AG04450 (cell line): ENCODE results near the gene JPH2. TPM values are rescaled to one million over a fixed set of nuclear protein-coding genes. Genes with fewer than 3 reads are reported as not detected.

ENCODE experiments used
- CTCF ChIA-PET: fragments of 300-600, 350-600 bp; formaldehyde crosslinking; extraction: SDS; loops from one replicate; lab custom pipeline; 2022; ENCODE audit warnings: antibody characterized with exemption, inconsistent platforms; lab: Charles Lee
- POLR2A ChIA-PET: fragments of 350-600 bp; formaldehyde crosslinking; extraction: SDS; loops from one replicate; lab custom pipeline; 2021; ENCODE audit warnings: antibody characterized with exemption, inconsistent platforms; lab: Yijun Ruan, JAX
- DNase-seq: peaks from one replicate; pipeline ENCODE4 v3.0.0-alpha.2; 2011; ENCODE audit warnings: low read depth, low spot score
- H3K27ac ChIP-seq: one replicate; pipeline ENCODE4 v1.5.1; 2012; ENCODE audit warnings: low read depth, low read length, control low read depth
- H3K27me3 ChIP-seq: one replicate; pipeline ENCODE4 v1.6.0; 2012; ENCODE audit warnings: low read length; ENCODE audit not compliant: control insufficient read depth, insufficient read depth
- H3K4me3 ChIP-seq: 2 replicates; pipeline ENCODE4 v1.5.1; 2011; ENCODE audit warnings: mild to moderate bottlenecking, low read depth, low read length, control low read depth
- H3K9me3 ChIP-seq: 2 replicates; pipeline ENCODE4 v1.5.1; 2012; ENCODE audit warnings: low read length; ENCODE audit not compliant: control insufficient read depth, insufficient read depth
- polyA plus RNA-seq: library from polyadenylated mRNA; depleted of rRNA; stranded (reverse); fragments of >200 nt; gene quantifications from 2 replicates; pipeline ENCODE4 v1.2.3, GENCODE V29; 2011
- TF ChIP-seq, protein P1 (sequence below): IDR thresholded peaks from 2 replicates; pipeline ENCODE4 v1.5.1; 2011; ENCODE audit warnings: low read depth, low read length, control low read depth, inconsistent platforms

Gene JPH2
- polyA plus RNA-seq, 1 experiment = 1.3 TPM

DNA sequence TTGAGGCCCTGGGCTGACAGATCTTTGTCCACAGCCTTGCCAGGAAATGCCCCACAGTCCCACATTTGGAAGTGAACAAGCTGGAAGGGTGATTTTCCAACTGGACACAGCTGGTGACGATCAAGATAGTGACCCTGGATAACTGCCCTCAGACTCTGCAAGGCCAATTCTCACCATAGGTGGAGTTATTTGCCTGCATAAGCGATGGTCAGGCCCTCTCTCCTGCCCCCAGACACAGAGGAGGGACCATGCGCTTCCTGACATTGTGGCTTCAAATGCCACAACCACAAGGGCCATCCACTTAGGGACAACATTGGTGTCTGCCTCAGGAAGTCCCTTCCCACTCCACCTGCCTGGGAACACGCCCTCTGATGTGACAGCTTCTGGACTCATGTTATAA lies 96.0 kb downstream of the JPH2 start:
- TF ChIP-seq, protein P1, sequence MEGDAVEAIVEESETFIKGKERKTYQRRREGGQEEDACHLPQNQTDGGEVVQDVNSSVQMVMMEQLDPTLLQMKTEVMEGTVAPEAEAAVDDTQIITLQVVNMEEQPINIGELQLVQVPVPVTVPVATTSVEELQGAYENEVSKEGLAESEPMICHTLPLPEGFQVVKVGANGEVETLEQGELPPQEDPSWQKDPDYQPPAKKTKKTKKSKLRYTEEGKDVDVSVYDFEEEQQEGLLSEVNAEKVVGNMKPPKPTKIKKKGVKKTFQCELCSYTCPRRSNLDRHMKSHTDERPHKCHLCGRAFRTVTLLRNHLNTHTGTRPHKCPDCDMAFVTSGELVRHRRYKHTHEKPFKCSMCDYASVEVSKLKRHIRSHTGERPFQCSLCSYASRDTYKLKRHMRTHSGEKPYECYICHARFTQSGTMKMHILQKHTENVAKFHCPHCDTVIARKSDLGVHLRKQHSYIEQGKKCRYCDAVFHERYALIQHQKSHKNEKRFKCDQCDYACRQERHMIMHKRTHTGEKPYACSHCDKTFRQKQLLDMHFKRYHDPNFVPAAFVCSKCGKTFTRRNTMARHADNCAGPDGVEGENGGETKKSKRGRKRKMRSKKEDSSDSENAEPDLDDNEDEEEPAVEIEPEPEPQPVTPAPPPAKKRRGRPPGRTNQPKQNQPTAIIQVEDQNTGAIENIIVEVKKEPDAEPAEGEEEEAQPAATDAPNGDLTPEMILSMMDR = 0 out of 2 replicates have a peak, but pooled peaks have one; percentile 3
- H3K27ac ChIP-seq = no peak overlapping the region
- CTCF ChIA-PET = interaction anchor here (1.1 to 2.3 kb wide), 6 partner anchors 10 to 642 kb away, joined by 4 to 15 read pairs (median 7); partner anchors contain the start of gene SRSF6
- H3K4me3 ChIP-seq = no peak overlapping the region
- POLR2A ChIA-PET = no interaction called here
- no peaks in the 10 kb centered on the region for H3K27me3 ChIP-seq
- no peaks in the 10 kb centered on the region for H3K9me3 ChIP-seq
- DNase-seq = no peak

DNA sequence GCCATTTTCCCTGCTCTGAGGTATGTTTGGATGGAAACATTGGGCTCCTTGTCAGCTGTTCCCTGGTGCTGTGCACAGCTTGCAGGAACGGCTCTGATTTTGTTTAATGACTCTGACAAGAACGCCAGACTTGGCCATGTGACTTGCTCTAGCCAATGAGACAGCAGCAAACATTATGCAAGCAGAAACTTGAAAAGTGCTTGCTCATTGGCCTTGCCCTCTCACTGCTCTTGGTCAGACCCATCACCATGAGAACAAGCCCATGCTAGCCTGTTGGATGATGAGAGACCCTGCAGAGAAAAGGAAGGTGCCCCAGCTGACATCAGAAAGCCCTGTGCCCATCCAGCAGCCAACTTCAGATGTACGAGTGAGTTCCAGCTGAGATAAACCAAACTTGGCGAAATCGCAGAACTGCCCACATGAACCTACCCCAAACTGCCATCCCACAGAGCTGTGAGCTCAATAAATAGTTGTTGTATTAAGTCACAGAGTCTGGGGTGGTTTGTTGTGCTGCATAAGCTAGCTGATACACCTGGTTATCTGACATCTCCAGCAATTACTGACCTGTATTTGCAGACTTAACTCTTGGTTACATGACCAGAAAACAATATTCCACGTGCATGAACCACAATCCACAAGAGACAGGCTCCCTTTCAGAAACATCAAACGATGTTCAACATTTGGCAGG lies 96.9 kb downstream of the JPH2 start:
- Histone ChIP-seq H3K4me3 (no peak overlapping the region), H3K9me3 (no peaks in the 10 kb centered on the region), H3K27ac (no peak overlapping the region), H3K27me3 (no peaks in the 10 kb centered on the region)
- TF ChIP-seq, protein P1 = no peak
- CTCF ChIA-PET = interaction anchor here (1.1 to 2.3 kb wide), 5 partner anchors 9 to 398 kb away, joined by 3 to 17 read pairs (median 7); no protein-coding TSS in a partner anchor
- POLR2A ChIA-PET = interaction anchor here (0.7 kb wide), 1 partner anchor 633 kb away, joined by 3 read pairs; no protein-coding TSS in a partner anchor
- DNase-seq = no peak

DNA sequence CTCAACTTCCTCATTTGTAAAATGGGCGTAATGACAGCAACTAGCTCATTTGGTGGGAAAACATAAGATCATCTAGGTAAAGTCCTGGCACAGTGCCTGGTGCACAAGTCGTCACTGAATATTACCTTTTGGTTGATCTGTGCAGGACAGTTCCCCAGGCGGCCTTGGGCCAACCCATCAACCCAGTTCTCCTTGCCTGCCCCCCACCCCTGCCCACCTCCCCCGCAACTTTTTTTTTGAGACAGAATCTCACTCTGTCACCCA lies 99.2 kb downstream of the JPH2 start:
- TF ChIP-seq, protein P1 = no peak
- no peaks in the 10 kb centered on the region; the same call in 1 of the 2 replicates for H3K9me3 ChIP-seq
- no peak overlapping the region for H3K4me3 ChIP-seq
- DNase-seq = no peak
- CTCF ChIA-PET = interaction anchor here (1.8 kb wide), 1 partner anchor 338 kb away, joined by 6 read pairs; no protein-coding TSS in a partner anchor
- H3K27me3 ChIP-seq = no peaks in the 10 kb centered on the region
- POLR2A ChIA-PET = no interaction called here
- H3K27ac ChIP-seq = no peak overlapping the region

DNA sequence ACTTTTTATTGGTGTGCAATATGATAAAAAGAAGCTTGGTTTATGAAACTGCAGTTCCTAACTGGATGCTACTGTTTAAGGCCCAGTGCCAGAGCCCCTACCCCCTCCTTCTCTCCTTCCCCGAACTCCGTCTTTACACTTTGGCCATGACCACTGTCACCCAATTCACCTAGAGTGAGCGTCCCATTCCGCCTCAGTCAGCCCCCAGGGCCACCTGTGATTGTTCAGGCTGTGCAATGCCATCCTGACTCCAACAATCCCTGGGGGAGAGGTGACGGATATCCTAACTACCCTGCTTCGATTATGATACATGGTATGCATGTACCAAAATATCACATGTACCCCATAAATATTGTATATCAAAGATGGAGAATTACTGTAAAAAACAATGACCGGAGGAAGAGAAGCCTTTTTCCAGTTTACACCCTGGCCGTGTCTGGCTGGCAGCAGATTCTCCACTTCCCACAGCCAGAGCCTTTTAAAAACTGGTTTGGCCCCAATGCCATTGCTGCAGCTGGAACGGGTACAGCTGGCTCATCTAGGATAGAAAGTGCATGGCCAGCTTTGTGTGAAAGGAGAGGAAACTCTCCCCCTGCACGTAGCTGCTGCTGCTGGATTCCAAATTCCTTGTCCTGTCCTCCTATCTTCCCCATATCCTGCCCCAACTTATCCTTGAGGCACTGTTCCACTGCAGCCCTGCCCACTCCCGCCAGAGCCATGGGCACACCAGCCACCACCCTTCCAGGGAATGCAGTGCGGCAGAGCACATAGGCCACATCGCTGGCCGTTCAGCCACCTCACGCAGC lies 99.7 kb downstream of the JPH2 start:
- Histone ChIP-seq H3K9me3 (no peaks in the 10 kb centered on the region; the same call in 1 of the 2 replicates), H3K27ac (no peak overlapping the region), H3K27me3 (no peaks in the 10 kb centered on the region), H3K4me3 (no peak overlapping the region)
- TF ChIP-seq, protein P1 = no peak
- ChIA-PET POLR2A (no interaction called here), CTCF (interaction anchor here (1.8 kb wide), 1 partner anchor 337 kb away, joined by 6 read pairs; no protein-coding TSS in a partner anchor)
- DNase-seq = no peak
